HepG2 (cell line): ENCODE data around the gene PPP2R2B.

Experiments
- ZBTB44 ChIP-seq: sonication (generic); formaldehyde crosslinking; IDR thresholded peaks from 2 replicates; pipeline ENCODE4 v1.4.0; 2020; ENCODE audit warnings: missing genetic modification reagents
- ZNF547 ChIP-seq: sonication (generic); formaldehyde crosslinking; IDR thresholded peaks from 2 replicates; pipeline ENCODE4 v1.5.1; 2020; ENCODE audit warnings: mild to moderate bottlenecking, missing genetic modification reagents

- TF ChIP-seq ZBTB44 (no peak), ZNF547 (CRISPR knock-in tag) (no peak)
These were observed 13.0 kb upstream of the PPP2R2B start for GRCh38 chr5:146891511-146891910.
